Immature natural killer cell (primary cell): ENCODE data around the gene ACSL1. TPM values are rescaled to one million over a fixed set of nuclear protein-coding genes. Genes with fewer than 3 reads are reported as not detected.

Source experiments
- DNase-seq, 3 donors: peaks; one replicate each; pipeline ENCODE4 v3.0.0; 2022; ENCODE audit warnings: mixed read lengths in 1 of 3
- H3K27ac Mint-ChIP-seq, 6 donors: one replicate each; pipeline ENCODE4 v1.8.0; 2020; ENCODE audit warnings: mixed read lengths in 6 of 6, mild to moderate bottlenecking in 5 of 6, inconsistent platforms in 4 of 6, moderate library complexity in 3 of 6
- H3K27me3 Mint-ChIP-seq, 3 donors: one replicate each; pipeline ENCODE4 v1.8.0; 2020 to 2021; ENCODE audit warnings: low read depth in 3 of 3, mild to moderate bottlenecking in 3 of 3, mixed read lengths in 3 of 3, moderate library complexity in 3 of 3, inconsistent platforms in 1 of 3
- H3K36me3 Mint-ChIP-seq, 3 donors: one replicate each; pipeline ENCODE4 v1.8.0; 2020; ENCODE audit warnings: mixed read lengths in 3 of 3, inconsistent platforms in 2 of 3, mild to moderate bottlenecking in 2 of 3
- H3K4me1 Mint-ChIP-seq, 2 donors: one replicate each; pipeline ENCODE4 v1.8.0; 2020; ENCODE audit warnings: inconsistent platforms in 2 of 2, mild to moderate bottlenecking in 2 of 2, mixed read lengths in 2 of 2, moderate library complexity in 1 of 2
- H3K4me3 Mint-ChIP-seq, 5 donors: one replicate each; pipeline ENCODE4 v1.8.0; 2020; ENCODE audit warnings: mild to moderate bottlenecking in 5 of 5, mixed read lengths in 5 of 5, inconsistent platforms in 3 of 5, moderate library complexity in 3 of 5
- H3K9me3 Mint-ChIP-seq, 6 donors: one replicate each; pipeline ENCODE4 v1.8.0; 2020; ENCODE audit warnings: mild to moderate bottlenecking in 6 of 6, mixed read lengths in 6 of 6, inconsistent platforms in 4 of 6, moderate library complexity in 3 of 6
- polyA plus RNA-seq, 3 donors: library from polyadenylated mRNA; unstranded; fragments of 300-500 nt; fragmentation: Illumina TruSeq; gene quantifications; one replicate each; pipeline ENCODE4 v1.2.3, GENCODE V29; 2021

Gene ACSL1, protein sequence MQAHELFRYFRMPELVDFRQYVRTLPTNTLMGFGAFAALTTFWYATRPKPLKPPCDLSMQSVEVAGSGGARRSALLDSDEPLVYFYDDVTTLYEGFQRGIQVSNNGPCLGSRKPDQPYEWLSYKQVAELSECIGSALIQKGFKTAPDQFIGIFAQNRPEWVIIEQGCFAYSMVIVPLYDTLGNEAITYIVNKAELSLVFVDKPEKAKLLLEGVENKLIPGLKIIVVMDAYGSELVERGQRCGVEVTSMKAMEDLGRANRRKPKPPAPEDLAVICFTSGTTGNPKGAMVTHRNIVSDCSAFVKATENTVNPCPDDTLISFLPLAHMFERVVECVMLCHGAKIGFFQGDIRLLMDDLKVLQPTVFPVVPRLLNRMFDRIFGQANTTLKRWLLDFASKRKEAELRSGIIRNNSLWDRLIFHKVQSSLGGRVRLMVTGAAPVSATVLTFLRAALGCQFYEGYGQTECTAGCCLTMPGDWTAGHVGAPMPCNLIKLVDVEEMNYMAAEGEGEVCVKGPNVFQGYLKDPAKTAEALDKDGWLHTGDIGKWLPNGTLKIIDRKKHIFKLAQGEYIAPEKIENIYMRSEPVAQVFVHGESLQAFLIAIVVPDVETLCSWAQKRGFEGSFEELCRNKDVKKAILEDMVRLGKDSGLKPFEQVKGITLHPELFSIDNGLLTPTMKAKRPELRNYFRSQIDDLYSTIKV
- 1 to 10 TPM; 4.8 to 7.8 (median 7.3) TPM for polyA plus RNA-seq

DNA sequence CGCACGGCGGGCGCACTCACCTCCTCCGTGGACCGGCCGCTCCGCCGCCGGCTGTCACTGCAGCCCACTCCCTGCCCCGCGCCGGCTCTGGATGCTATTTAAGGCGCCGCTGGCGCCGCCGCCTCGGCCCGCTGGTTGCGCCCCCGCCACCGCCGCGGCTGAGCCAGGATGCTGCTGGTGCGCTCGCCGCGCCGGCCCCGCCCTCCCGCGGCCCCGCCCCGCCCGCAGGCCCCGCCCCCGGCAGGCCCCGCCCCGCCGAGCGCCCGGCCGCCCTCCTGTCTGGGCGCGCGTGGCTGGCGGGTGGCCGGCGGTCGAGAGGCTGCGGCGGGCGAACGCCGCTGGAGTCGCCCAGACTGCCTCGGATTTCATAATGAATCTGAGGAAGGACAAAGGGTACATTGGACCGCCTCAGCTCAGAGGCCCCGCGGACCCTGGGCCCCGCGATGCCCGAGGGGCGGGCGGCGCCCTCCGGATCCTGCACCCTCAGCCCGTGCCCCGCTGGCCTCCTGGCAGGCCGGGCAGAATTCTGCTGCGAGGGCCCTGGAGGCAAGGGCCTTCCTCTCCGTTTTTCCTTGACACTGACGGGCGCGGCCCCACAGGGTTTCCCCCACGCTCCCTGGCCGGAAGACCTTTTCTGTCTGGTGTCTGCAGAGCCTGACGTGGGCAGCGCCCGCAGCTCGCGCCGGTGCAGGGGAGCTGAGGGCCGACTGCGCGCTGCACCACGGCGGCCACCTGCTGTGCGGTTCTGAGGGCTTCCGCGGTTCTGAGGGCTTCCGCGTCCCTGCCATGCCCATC lies at the start of gene ACSL1:
Gene ACSL1 (minus strand): TSS at position 73 of the 795 bp plus-strand sequence. CDS start 22,454 bp downstream, outside the sequence.
- H3K27ac Mint-ChIP-seq = peak within 1 kb of the TSS; percentile 87 to 96 (median 92)
- H3K36me3 Mint-ChIP-seq = no peaks in the 10 kb centered on the region

DNA sequence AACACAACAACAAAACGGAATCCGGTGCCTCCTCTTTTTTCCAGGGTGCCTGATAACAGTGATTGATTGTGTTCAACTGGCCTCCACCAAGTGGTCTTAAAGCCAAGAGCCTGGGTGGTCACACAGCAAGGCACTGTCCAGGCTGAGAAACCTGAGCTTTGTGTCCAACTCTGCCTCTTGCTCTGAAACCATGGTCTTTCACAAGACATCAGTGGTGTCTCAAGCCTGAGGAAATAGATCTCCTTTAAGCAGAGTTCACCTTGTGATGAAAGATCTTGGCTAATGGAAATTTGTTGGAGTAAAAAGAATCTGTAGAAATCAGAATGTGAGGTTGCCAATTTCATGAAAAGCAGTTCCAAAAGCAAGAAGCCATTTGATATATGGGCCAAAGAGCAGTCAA lies 47.3 kb upstream of the ACSL1 start:
- H3K27ac Mint-ChIP-seq = no peak overlapping the region
- H3K36me3 Mint-ChIP-seq = no peaks in the 10 kb centered on the region
- no peaks in the 10 kb centered on the region for H3K9me3 Mint-ChIP-seq
- H3K27me3 Mint-ChIP-seq = peaks cover 3 to 4% (median 4%) of the 10 kb centered on the region in 3 donors
- no peaks in the 10 kb centered on the region for H3K4me1 Mint-ChIP-seq
- no peak overlapping the region for H3K4me3 Mint-ChIP-seq
- no peak for DNase-seq

More for the DNA sequence above, at the start of gene ACSL1:
- Mint-ChIP-seq H3K27me3 (peaks cover 16 to 21% (median 20%) of the 10 kb centered on the region in 3 donors), H3K9me3 (no peaks in the 10 kb centered on the region), H3K4me3 (peak within 1 kb of the TSS; percentile 87 to 93 (median 89)), H3K4me1 (peaks cover 22 to 34% of the 10 kb centered on the region in 2 donors)
- DNase-seq = peak; percentile 83 to 84 (median 84)

DNA sequence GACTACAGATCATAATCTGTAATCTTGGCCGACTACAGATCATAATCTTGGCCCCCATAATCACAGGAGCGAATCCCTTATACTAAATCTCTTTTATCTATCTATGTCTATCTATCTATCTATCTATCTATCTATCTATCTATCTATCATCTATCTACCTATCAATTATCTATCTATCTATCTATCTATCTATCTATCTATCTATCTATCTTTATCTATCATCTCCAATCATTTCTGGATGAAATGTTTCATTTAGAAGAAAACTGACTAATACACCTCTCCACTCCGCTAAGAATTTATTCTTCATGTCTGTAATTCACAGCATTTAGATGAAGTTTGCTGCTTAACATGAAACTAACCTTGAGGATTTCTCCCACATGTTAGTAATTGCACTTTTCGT lies 45.0 kb upstream of the ACSL1 start:
- no peaks in the 10 kb centered on the region for H3K9me3 Mint-ChIP-seq
- H3K4me1 Mint-ChIP-seq = no peaks in the 10 kb centered on the region
- H3K4me3 Mint-ChIP-seq = no peak overlapping the region
- no peak for DNase-seq
- H3K36me3 Mint-ChIP-seq = no peaks in the 10 kb centered on the region
- no peak overlapping the region for H3K27ac Mint-ChIP-seq
- H3K27me3 Mint-ChIP-seq = peaks cover 2 to 4% (median 4%) of the 10 kb centered on the region in 3 donors

DNA sequence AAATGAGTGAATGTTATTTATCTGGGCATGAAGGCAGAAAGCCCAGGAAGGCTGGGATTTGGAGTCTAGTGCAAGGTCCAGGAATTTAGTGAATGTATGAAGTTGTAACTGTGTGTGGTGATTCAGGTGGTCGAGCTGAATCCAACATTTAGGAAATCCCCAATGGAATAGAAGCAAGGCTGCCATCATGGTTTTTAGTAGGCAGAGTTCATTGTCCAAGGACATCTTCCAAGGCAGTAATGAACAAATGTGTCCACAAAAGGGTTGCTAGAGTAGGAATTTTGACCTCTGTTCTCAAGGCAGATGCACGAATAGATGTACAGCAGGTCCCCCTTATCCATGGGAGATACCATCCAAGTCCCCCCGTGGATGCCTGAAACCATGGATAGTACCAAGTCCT lies 42.9 kb upstream of the ACSL1 start:
- Mint-ChIP-seq H3K36me3 (no peaks in the 10 kb centered on the region), H3K4me3 (no peak overlapping the region), H3K9me3 (no peaks in the 10 kb centered on the region), H3K27me3 (peaks cover under 1 to 4% (median 1%) of the 10 kb centered on the region in 3 donors), H3K4me1 (no peaks in the 10 kb centered on the region), H3K27ac (no peak overlapping the region)
- no peak for DNase-seq

DNA sequence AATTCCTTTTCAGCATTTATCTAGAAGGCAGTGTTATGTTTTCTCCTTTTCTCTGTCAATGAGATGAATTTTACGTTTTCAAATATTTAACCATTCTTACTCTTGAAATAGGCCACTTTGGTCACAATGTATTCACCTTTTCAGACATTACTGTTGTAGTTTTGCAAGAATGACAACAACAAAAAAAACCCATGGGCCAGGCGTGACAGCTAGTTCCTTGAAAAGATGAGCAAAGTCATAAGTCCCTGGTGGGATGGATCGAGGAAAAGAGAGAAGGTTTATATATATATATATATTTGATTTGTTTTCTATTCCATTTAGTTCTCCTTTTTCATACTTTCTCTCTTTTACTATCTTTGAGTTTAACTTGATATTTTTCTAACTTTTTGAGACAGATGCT lies 38.1 kb upstream of the ACSL1 start:
- Mint-ChIP-seq H3K36me3 (no peaks in the 10 kb centered on the region), H3K27me3 (peaks cover 0 to 4% (median 1%) of the 10 kb centered on the region in 3 donors), H3K9me3 (peaks cover 0 to 2% (median 0%) of the 10 kb centered on the region in 6 donors), H3K4me3 (no peak overlapping the region), H3K4me1 (peaks cover 4 to 19% of the 10 kb centered on the region in 2 donors), H3K27ac (no peak overlapping the region)
- DNase-seq = no peak

DNA sequence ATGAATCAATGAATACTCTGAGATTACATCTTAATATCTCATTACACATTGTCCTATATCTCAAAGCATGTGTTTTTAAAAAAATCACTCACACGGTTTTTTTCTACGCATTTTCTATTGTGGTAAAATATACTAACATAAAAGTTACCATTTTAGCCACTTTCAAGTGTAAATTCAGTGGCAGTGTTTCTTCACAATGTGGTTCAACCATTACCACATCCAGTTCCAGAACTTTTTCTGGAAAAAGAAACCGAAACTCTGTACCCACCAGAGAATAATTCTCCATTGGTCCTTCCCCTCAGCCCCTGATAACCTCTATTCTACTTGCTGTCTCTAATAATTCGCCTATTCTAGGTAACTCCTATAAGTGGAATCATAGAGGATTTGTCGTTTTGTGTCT lies 35.3 kb upstream of the ACSL1 start:
- no peak overlapping the region for H3K4me3 Mint-ChIP-seq
- peak; percentile 15 to 30 (median 28) for DNase-seq
- peaks cover 0 to 2% (median 0%) of the 10 kb centered on the region in 6 donors for H3K9me3 Mint-ChIP-seq
- H3K36me3 Mint-ChIP-seq = no peaks in the 10 kb centered on the region
- peaks cover 0 to 9% (median 0%) of the 10 kb centered on the region in 3 donors for H3K27me3 Mint-ChIP-seq
- H3K4me1 Mint-ChIP-seq = peaks cover 4 to 19% of the 10 kb centered on the region in 2 donors
- H3K27ac Mint-ChIP-seq = no peak overlapping the region

DNA sequence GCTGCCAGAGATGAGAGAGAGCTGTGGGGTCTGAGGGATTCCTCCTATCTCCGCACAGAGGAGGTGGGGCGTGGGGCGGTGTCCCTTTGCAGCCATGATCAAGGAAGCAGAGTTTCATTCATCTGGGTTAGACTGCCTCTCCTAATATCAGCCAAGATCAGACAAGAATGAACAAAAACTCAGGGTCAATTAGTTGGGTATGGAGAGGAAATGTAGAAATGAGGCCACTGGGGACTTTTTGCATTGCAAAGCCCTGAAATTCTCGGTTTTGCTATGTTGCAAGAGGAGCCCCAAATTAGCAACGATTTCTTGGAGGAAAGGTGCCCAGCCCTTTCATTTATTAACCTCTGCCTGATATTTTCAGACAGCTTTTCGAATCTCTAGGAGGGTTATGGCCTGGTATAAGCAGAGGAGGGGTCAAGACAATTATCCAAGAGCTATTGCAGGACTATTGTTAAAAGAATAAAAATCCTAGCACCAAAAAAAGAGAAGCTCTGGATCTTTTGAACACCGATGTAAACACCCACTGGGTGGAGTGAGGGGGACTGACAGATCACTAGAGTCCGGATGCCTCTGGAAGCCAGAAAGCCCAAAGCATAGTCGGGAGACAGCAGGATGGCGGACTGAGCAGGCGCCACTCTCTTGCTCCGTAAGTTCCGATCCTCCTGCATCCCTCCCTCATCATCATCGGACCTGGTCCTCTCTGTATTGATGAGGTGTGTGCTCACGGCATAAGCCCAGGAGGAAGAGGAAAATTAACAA lies 34.4 kb upstream of the ACSL1 start:
- no peak overlapping the region for H3K4me3 Mint-ChIP-seq
- H3K36me3 Mint-ChIP-seq = no peaks in the 10 kb centered on the region
- H3K4me1 Mint-ChIP-seq = peaks cover 4 to 19% of the 10 kb centered on the region in 2 donors
- H3K27me3 Mint-ChIP-seq = peaks cover 0 to 9% (median 0%) of the 10 kb centered on the region in 3 donors
- H3K27ac Mint-ChIP-seq = no peak overlapping the region
- H3K9me3 Mint-ChIP-seq = peaks cover 0 to 2% (median 0%) of the 10 kb centered on the region in 6 donors
- no peak for DNase-seq

DNA sequence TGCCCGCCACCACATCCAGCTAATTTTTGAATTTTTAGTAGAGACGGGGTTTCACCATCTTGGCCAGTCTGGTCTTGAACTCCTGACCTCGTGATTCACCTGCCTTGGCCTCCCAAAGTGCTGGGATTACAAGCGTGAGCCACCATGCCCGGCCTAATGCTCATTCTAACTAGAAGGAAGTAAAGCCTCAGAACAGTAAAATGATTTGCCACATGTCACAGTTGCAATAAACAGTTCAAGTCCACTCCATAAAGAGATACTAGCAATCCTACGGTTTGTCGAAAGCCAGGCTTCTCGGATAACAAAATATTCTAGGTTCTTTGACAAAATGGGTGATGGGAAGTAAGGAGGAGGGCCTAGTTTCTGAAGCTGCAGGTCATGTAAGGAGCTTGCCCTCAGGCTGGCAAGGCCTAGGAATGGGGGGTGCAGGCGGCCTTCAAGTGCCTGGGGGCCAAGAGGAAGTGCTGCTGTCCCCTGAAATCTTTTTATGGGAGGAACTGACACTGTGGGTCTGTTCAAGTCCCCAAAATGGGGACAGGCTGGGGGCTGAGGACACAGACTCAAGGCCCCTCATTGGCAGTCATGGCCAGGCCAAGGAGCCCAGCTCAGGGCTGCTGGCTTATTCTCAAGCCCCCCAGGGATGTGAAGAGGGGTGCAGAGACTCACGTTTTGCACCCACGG lies 31.8 kb upstream of the ACSL1 start:
- DNase-seq = no peak
- no peak overlapping the region for H3K27ac Mint-ChIP-seq
- H3K9me3 Mint-ChIP-seq = peaks cover 0 to 2% (median 0%) of the 10 kb centered on the region in 6 donors
- H3K4me3 Mint-ChIP-seq = no peak overlapping the region
- H3K27me3 Mint-ChIP-seq = peaks cover 0 to 14% (median 0%) of the 10 kb centered on the region in 3 donors
- peaks cover 4 to 19% of the 10 kb centered on the region in 2 donors for H3K4me1 Mint-ChIP-seq
- H3K36me3 Mint-ChIP-seq = no peaks in the 10 kb centered on the region

DNA sequence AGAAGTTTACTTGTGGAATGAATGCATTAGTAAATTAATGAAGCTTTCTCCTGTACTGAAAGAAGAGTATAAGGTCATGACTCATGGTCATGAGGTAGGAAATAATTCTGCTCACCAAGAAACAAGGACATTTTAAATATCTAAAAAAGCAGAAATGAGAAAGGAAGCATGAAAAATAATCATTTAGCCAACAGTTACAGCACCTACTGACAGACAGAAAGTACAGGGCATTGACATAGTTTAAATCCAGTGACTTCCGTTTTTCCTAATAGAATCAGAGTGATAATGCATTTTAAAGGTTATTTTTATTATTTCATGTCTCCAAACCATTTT lies 30.5 kb upstream of the ACSL1 start:
- no peak for DNase-seq
- no peak overlapping the region for H3K4me3 Mint-ChIP-seq
- H3K27me3 Mint-ChIP-seq = peaks cover 0 to 14% (median 0%) of the 10 kb centered on the region in 3 donors
- peaks cover 4 to 10% of the 10 kb centered on the region in 2 donors for H3K4me1 Mint-ChIP-seq
- no peaks in the 10 kb centered on the region for H3K36me3 Mint-ChIP-seq
- H3K27ac Mint-ChIP-seq = no peak overlapping the region
- peaks cover 0 to 2% (median 0%) of the 10 kb centered on the region in 6 donors for H3K9me3 Mint-ChIP-seq

DNA sequence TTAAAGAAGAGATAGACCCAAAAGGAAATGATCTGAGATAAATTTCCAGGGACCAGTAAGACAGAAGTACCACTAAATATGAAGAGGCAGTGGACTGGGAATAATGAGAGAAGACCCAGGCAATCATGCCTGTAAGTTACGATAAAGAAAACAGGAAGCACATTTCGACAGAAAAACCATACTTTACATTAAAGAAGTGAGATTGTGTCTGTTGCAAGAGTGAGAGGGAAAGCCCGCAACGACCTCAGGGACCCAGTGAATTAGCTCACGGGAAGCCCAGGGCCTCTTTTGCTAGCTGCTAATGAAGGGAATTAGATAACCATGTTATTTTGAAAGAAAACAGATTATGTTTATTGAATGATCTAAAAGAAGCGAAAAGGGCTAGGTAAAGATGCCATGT lies 28.9 kb upstream of the ACSL1 start:
- no peak overlapping the region for H3K4me3 Mint-ChIP-seq
- no peak overlapping the region for H3K27ac Mint-ChIP-seq
- H3K9me3 Mint-ChIP-seq = no peaks in the 10 kb centered on the region
- no peaks in the 10 kb centered on the region for H3K4me1 Mint-ChIP-seq
- no peaks in the 10 kb centered on the region for H3K36me3 Mint-ChIP-seq
- H3K27me3 Mint-ChIP-seq = peaks cover 0 to 13% (median 0%) of the 10 kb centered on the region in 3 donors
- DNase-seq = no peak

DNA sequence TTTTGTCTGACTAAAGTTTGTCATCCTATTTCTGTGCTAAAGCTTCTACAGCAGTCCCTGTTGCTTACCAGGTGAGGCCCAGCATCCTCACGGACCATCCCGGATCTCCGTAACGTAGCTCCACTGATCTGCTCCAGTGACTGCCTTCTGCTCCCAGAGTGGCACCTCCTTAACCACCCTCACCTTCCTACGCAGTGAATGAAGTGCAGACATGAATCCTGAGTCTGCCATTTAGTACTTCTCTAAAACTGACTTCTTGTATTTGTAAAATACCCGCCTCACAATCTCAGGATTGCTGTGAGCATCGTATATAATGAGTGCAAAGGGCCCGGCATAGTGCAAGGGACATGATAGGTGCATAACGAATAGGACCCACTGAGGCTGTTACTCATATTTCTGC lies 27.7 kb upstream of the ACSL1 start:
- Mint-ChIP-seq H3K4me1 (no peaks in the 10 kb centered on the region), H3K4me3 (no peak overlapping the region), H3K36me3 (no peaks in the 10 kb centered on the region), H3K27me3 (peaks cover 0 to 11% (median 5%) of the 10 kb centered on the region in 3 donors), H3K9me3 (no peaks in the 10 kb centered on the region), H3K27ac (no peak overlapping the region)
- DNase-seq = no peak

DNA sequence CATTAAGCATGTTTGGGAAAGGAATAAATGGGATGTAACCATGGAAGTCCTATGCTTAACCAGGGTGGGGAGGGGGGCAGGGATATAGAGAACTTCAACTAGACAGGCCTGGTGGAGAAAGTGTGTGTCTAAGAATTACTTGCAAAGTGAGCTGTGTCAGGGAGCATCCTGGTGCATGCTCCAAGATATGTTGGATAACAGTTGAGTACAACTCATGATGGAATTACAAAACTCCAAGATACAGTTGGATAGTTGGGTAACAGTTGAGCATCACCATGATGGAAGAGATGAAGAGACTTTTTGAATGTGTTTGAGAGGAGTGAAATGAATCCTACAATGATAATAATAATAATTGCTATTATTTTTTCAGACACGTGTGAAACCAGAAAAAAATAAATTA lies 26.1 kb upstream of the ACSL1 start:
- H3K4me3 Mint-ChIP-seq = no peak overlapping the region
- no peaks in the 10 kb centered on the region for H3K9me3 Mint-ChIP-seq
- H3K27me3 Mint-ChIP-seq = peaks cover 0 to 11% (median 9%) of the 10 kb centered on the region in 3 donors
- H3K36me3 Mint-ChIP-seq = no peaks in the 10 kb centered on the region
- no peak overlapping the region for H3K27ac Mint-ChIP-seq
- DNase-seq = no peak
- no peaks in the 10 kb centered on the region for H3K4me1 Mint-ChIP-seq

DNA sequence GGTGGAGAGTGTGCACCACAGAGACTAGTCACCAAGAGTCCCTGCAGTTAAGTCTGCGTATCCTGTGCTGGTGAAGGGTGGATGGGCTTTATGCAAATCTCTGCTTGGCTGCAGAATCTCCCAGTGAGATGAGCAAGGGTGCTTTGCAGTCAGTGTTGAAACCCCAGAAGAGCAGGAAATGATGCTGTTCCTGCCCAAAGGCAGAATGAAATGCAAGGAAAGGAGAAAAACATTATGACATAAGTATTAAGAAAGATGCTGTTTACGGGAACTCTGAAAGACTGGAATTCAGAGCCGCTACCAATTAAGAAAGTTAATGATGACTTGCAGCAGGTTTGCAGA lies 25.4 kb upstream of the ACSL1 start:
- Mint-ChIP-seq H3K9me3 (no peaks in the 10 kb centered on the region), H3K4me1 (no peaks in the 10 kb centered on the region), H3K27me3 (peaks cover 0 to 11% (median 9%) of the 10 kb centered on the region in 3 donors), H3K27ac (no peak overlapping the region), H3K36me3 (no peaks in the 10 kb centered on the region), H3K4me3 (no peak overlapping the region)
- no peak for DNase-seq
